ENCODE measurements around the gene ZFYVE27.
A peak's percentile ranks its signal among the peaks of the same experiment; 100 is the strongest.

The ZFYVE27 gene

GRCh38 chr10:97771055-97771891, 34.3 kb downstream of the ZFYVE27 start:
- Histone ChIP-seq H3K4me1 (ENCODE audit: control insufficient read depth, insufficient read depth, low read length) (no peaks in the 10 kb centered on the region), H3K4me3 (ENCODE audit: low read depth, low read length) (peak overlapping the region; percentile 33), H3K27ac (ENCODE audit: extremely low read depth, low read depth, low read length) (no peak overlapping the region), H3K9me3 (ENCODE audit: control insufficient read depth, insufficient read depth, low read depth, low read length) (no peaks in the 10 kb centered on the region), H3K36me3 (ENCODE audit: control insufficient read depth in 2 of 2, insufficient read depth in 1 of 2, low read length in 2 of 2) (no peaks in the 10 kb centered on the region)
- ChIA-PET POLR2A (no interaction called here), CTCF (interaction anchor here (0.5 to 1.1 kb wide), 5 partner anchors 13 to 538 kb away, joined by 3 to 4 read pairs (median 4); no protein-coding TSS in a partner anchor)
- TF ChIP-seq ZIC2 (tag by site-specific recombination; IDR thresholded peaks at IDR 0.05) (peak; percentile 91), ZNF121 (tag by site-specific recombination; IDR thresholded peaks at IDR 0.05) (no peak), ZNF302 (tag by site-specific recombination; IDR thresholded peaks at IDR 0.05; ENCODE audit: low read depth) (no peak), KLF1 (tag by site-specific recombination; IDR thresholded peaks at IDR 0.05) (no peak; the same call in 1 of the 2 replicates), TRIM28 (IDR thresholded peaks at IDR 0.05; ENCODE audit: borderline replicate concordance, low read length) (no peak), ELK4 (IDR thresholded peaks at IDR 0.05; ENCODE audit: borderline replicate concordance, low read depth, low read length) (no peak), ZNF473 (tag by site-specific recombination; IDR thresholded peaks at IDR 0.05) (no peak), ZBTB21 (tag by site-specific recombination; IDR thresholded peaks at IDR 0.05) (no peak), ZNF777 (tag by site-specific recombination; IDR thresholded peaks at IDR 0.05; ENCODE audit: borderline replicate concordance) (peak; percentile 98), ZNF645 (tag by site-specific recombination; IDR thresholded peaks at IDR 0.05) (no peak), WT1 (tag by site-specific recombination; IDR thresholded peaks at IDR 0.05) (no peak), ZBTB6 (tag by site-specific recombination; IDR thresholded peaks at IDR 0.05) (no peak), ZNF621 (tag by site-specific recombination; IDR thresholded peaks at IDR 0.05) (no peak), ZNF174 (tag by site-specific recombination; IDR thresholded peaks at IDR 0.05) (no peak), ZNF221 (tag by site-specific recombination; IDR thresholded peaks at IDR 0.05; ENCODE audit: borderline replicate concordance) (no peak), ZNF202 (tag by site-specific recombination; IDR thresholded peaks at IDR 0.05; ENCODE audit: borderline replicate concordance) (no peak), ZNF16 (tag by site-specific recombination; IDR thresholded peaks at IDR 0.05; ENCODE audit: low read depth) (no peak), ZNF350 (tag by site-specific recombination; IDR thresholded peaks at IDR 0.05) (no peak), ZNF510 (tag by site-specific recombination; IDR thresholded peaks at IDR 0.05; ENCODE audit: insufficient replicate concordance) (no peak), ZNF843 (tag by site-specific recombination; IDR thresholded peaks at IDR 0.05) (no peak), ZNF501 (tag by site-specific recombination; IDR thresholded peaks at IDR 0.05) (no peak), ZNF311 (tag by site-specific recombination; IDR thresholded peaks at IDR 0.05; ENCODE audit: borderline replicate concordance) (no peak), SP2 (tag by site-specific recombination; IDR thresholded peaks at IDR 0.05) (no peak), TCF7L2 (IDR thresholded peaks at IDR 0.05; ENCODE audit: borderline replicate concordance, low read depth, low read length) (no peak), MEIS1 (CRISPR knock-in tag; IDR thresholded peaks at IDR 0.05; ENCODE audit: borderline replicate concordance) (no peak), ZNF596 (tag by site-specific recombination; IDR thresholded peaks at IDR 0.05) (no peak), ZNF792 (tag by site-specific recombination; IDR thresholded peaks at IDR 0.05) (no peak)
- TF ChIP-seq, protein P1, sequence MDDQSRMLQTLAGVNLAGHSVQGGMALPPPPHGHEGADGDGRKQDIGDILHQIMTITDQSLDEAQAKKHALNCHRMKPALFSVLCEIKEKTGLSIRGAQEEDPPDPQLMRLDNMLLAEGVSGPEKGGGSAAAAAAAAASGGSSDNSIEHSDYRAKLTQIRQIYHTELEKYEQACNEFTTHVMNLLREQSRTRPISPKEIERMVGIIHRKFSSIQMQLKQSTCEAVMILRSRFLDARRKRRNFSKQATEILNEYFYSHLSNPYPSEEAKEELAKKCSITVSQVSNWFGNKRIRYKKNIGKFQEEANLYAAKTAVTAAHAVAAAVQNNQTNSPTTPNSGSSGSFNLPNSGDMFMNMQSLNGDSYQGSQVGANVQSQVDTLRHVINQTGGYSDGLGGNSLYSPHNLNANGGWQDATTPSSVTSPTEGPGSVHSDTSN (CRISPR knock-in tag; IDR thresholded peaks at IDR 0.05), result 0 out of 2 replicates have a peak, but pooled peaks have one; percentile 32
- TF ChIP-seq, protein P2, sequence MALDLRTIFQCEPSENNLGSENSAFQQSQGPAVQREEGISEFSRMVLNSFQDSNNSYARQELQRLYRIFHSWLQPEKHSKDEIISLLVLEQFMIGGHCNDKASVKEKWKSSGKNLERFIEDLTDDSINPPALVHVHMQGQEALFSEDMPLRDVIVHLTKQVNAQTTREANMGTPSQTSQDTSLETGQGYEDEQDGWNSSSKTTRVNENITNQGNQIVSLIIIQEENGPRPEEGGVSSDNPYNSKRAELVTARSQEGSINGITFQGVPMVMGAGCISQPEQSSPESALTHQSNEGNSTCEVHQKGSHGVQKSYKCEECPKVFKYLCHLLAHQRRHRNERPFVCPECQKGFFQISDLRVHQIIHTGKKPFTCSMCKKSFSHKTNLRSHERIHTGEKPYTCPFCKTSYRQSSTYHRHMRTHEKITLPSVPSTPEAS (tag by site-specific recombination; IDR thresholded peaks at IDR 0.05), result no peak
- TF ChIP-seq, protein P3, sequence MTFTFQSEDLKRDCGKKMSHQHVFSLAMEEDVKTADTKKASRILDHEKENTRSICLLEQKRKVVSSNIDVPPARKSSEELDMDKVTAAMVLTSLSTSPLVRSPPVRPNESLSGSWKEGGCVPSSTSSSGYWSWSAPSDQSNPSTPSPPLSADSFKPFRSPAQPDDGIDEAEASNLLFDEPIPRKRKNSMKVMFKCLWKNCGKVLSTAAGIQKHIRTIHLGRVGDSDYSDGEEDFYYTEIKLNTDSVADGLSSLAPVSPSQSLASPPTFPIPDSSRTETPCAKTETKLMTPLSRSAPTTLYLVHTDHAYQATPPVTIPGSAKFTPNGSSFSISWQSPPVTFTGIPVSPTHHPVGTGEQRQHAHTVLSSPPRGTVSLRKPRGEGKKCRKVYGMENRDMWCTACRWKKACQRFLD (tag by site-specific recombination; IDR thresholded peaks at IDR 0.05), result no peak
- TF ChIP-seq, protein P4, sequence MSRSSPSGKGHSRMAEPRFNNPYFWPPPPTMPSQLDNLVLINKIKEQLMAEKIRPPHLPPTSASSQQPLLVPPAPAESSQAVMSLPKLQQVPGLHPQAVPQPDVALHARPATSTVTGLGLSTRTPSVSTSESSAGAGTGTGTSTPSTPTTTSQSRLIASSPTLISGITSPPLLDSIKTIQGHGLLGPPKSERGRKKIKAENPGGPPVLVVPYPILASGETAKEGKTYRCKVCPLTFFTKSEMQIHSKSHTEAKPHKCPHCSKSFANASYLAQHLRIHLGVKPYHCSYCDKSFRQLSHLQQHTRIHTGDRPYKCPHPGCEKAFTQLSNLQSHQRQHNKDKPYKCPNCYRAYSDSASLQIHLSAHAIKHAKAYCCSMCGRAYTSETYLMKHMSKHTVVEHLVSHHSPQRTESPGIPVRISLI (tag by site-specific recombination; IDR thresholded peaks at IDR 0.05), result no peak

All from HEK293 (cell line).